Thyroid gland (tissue), 4 donors: ENCODE results near the gene TMCC3. TPM values are rescaled to one million over a fixed set of nuclear protein-coding genes. Genes with fewer than 3 reads are reported as not detected.

Experiments
- DNase-seq, 2 donors: peaks; one replicate each; pipeline ENCODE4 v3.0.0-alpha.2; 2019
- H3K27ac ChIP-seq, 3 donors: fragments of 200-600 bp; sonication (generic); 1 replicate in 2 of 3; 2 replicates in 1 of 3; pipeline ENCODE4 v1.5.1; 2016 to 2019; ENCODE audit warnings: mild to moderate bottlenecking in 1 of 3, moderate library complexity in 1 of 3
- H3K27me3 ChIP-seq: fragments of 200-600 bp; sonication (generic); one replicate; pipeline ENCODE4 v1.5.1; 2019
- H3K36me3 ChIP-seq, 2 donors: fragments of 200-600 bp; sonication (generic); one replicate each; pipeline ENCODE4 v1.5.1; 2016 to 2019
- H3K4me1 ChIP-seq, 2 donors: fragments of 200-600 bp; sonication (generic); one replicate each; pipeline ENCODE4 v1.5.1; 2017 to 2019
- H3K4me3 ChIP-seq, 3 donors: fragments of 200-600 bp; sonication (generic); replicated peaks in 1 of 3; 1 replicate in 2 of 3; 2 replicates in 1 of 3; pipeline ENCODE4 v1.5.1; 2016; ENCODE audit warnings: mild to moderate bottlenecking in 1 of 3
- H3K9me3 ChIP-seq: fragments of 200-600 bp; sonication (generic); one replicate; pipeline ENCODE4 v1.5.1; 2017
- CTCF ChIP-seq, 6 experiments: fragments of 200-600 bp in 3 of 6; fragments of 450-650 bp in 3 of 6; sonication (generic) in 3 of 6; IDR thresholded peaks; one replicate each; pipeline ENCODE4 v1.5.1; 2016 to 2019; ENCODE audit warnings: antibody characterized with exemption in 6 of 6, mild to moderate bottlenecking in 2 of 6, inconsistent platforms in 1 of 6, moderate library complexity in 1 of 6
- POLR2A ChIP-seq, 2 donors: fragments of 450-650 bp; IDR thresholded peaks; one replicate each; pipeline ENCODE4 v1.6.1; 2017; ENCODE audit warnings: antibody characterized with exemption in 2 of 2, mild to moderate bottlenecking in 2 of 2, moderate library complexity in 1 of 2
- WGBS, 2 donors: methylation state at CpG; one replicate each; pipeline ENCODE4 v1.1.5; 2017; 5-methylcytosine and 5-hydroxymethylcytosine counted together
- intact Hi-C: fragments of 100-400 bp; cut with DNase I; formaldehyde crosslinking; loops from one replicate; pipeline ENCODE4 v1.15.1; 2023
- total RNA-seq, 4 donors: library from RNA; depleted of rRNA; stranded (reverse); fragments of >200 nt; gene quantifications; one replicate each; pipeline ENCODE4 v1.2.3, GENCODE V29; 2016

TMCC3 gene
- total RNA-seq, 4 donors from 2014 or later, result 15.0 to 25.6 (median 19.3) TPM

GRCh38 chr12:94636462-94637085 is 13.8 kb downstream of the TMCC3 start:
- H3K4me1 ChIP-seq, result peaks cover 4 to 10% of the 10 kb centered on the region in 2 donors
- no peaks in the 10 kb centered on the region for H3K27me3 ChIP-seq
- TF ChIP-seq CTCF (IDR thresholded peaks at IDR 0.05) (no peak), POLR2A (IDR thresholded peaks at IDR 0.05) (no peak)
- H3K27ac ChIP-seq, result no peak overlapping the region
- no peak overlapping the region for H3K4me3 ChIP-seq
- intact Hi-C loops, result no loop called here
- no peaks in the 10 kb centered on the region for H3K36me3 ChIP-seq
- DNase-seq, result no peak
- no peaks in the 10 kb centered on the region for H3K9me3 ChIP-seq
- 76 to 94% methylated on average over 3 of the region's 3 CpGs for WGBS, 2 donors

- H3K27ac ChIP-seq, result no peak overlapping the region
- no peak overlapping the region for H3K4me3 ChIP-seq
- H3K36me3 ChIP-seq, result no peaks in the 10 kb centered on the region
- peaks cover 0 to 10% of the 10 kb centered on the region in 2 donors for H3K4me1 ChIP-seq
- no peaks in the 10 kb centered on the region for H3K27me3 ChIP-seq
- intact Hi-C loops, result no loop called here
- 90 to 95% methylated on average over 2 of the region's 2 CpGs for WGBS, 2 donors
- TF ChIP-seq POLR2A (IDR thresholded peaks at IDR 0.05), result no peak
- TF ChIP-seq CTCF (IDR thresholded peaks at IDR 0.05), result no peak
- DNase-seq, result no peak
- no peaks in the 10 kb centered on the region for H3K9me3 ChIP-seq
Measured at GRCh38 chr12:94634717-94635116, 15.6 kb downstream of the TMCC3 start.

- no peak overlapping the region for H3K4me3 ChIP-seq
- 93 to 94% methylated on average over 1 of the region's 1 CpG for WGBS, 2 donors
Measured at GRCh38 chr12:94633401-94633800, 17.0 kb downstream of the TMCC3 start.

GRCh38 chr12:94631058-94631457 is 19.3 kb downstream of the TMCC3 start:
- DNase-seq, result no peak
- TF ChIP-seq POLR2A (IDR thresholded peaks at IDR 0.05) (no peak), CTCF (IDR thresholded peaks at IDR 0.05) (no peak)
- no peak overlapping the region for H3K4me3 ChIP-seq
- 91 to 93% methylated on average over 3 of the region's 3 CpGs for WGBS, 2 donors
- no peak overlapping the region for H3K27ac ChIP-seq
- intact Hi-C loops, result no loop called here
- no peaks in the 10 kb centered on the region for H3K9me3 ChIP-seq
- no peaks in the 10 kb centered on the region for H3K27me3 ChIP-seq
- H3K36me3 ChIP-seq, result no peaks in the 10 kb centered on the region
- peaks cover 0 to 10% of the 10 kb centered on the region in 2 donors for H3K4me1 ChIP-seq

More at GRCh38 chr12:94633401-94633800, 17.0 kb downstream of the TMCC3 start:
- H3K27ac ChIP-seq, result no peak overlapping the region
- intact Hi-C loops, result no loop called here
- peaks cover 0 to 10% of the 10 kb centered on the region in 2 donors for H3K4me1 ChIP-seq
- H3K9me3 ChIP-seq, result no peaks in the 10 kb centered on the region
- DNase-seq, result no peak
- no peaks in the 10 kb centered on the region for H3K36me3 ChIP-seq
- TF ChIP-seq CTCF (IDR thresholded peaks at IDR 0.05) (no peak), POLR2A (IDR thresholded peaks at IDR 0.05) (no peak)
- H3K27me3 ChIP-seq, result no peaks in the 10 kb centered on the region

- Histone ChIP-seq H3K9me3 (no peaks in the 10 kb centered on the region), H3K4me3 (no peak overlapping the region), H3K36me3 (no peaks in the 10 kb centered on the region), H3K27me3 (no peaks in the 10 kb centered on the region), H3K4me1 (no peaks in the 10 kb centered on the region), H3K27ac (no peak overlapping the region)
- WGBS, 2 donors, result 94 to 95% methylated on average over 6 of the region's 6 CpGs
- DNase-seq, result no peak
- intact Hi-C loops, result no loop called here
- TF ChIP-seq POLR2A (IDR thresholded peaks at IDR 0.05), result no peak
- no peak for TF ChIP-seq CTCF (IDR thresholded peaks at IDR 0.05)
Measured at GRCh38 chr12:94628819-94629472, 21.4 kb downstream of the TMCC3 start.
